DMS114 treated with DMSO at 0.1 percent for 48 hours (cell line): ENCODE results near the gene UGGT2.

ENCODE experiments used
- DNase-seq: peaks from one replicate; lab custom pipeline; 2025; ENCODE audit not compliant: unreplicated experiment; lab: John Stamatoyannopoulos, UW

Gene UGGT2, protein sequence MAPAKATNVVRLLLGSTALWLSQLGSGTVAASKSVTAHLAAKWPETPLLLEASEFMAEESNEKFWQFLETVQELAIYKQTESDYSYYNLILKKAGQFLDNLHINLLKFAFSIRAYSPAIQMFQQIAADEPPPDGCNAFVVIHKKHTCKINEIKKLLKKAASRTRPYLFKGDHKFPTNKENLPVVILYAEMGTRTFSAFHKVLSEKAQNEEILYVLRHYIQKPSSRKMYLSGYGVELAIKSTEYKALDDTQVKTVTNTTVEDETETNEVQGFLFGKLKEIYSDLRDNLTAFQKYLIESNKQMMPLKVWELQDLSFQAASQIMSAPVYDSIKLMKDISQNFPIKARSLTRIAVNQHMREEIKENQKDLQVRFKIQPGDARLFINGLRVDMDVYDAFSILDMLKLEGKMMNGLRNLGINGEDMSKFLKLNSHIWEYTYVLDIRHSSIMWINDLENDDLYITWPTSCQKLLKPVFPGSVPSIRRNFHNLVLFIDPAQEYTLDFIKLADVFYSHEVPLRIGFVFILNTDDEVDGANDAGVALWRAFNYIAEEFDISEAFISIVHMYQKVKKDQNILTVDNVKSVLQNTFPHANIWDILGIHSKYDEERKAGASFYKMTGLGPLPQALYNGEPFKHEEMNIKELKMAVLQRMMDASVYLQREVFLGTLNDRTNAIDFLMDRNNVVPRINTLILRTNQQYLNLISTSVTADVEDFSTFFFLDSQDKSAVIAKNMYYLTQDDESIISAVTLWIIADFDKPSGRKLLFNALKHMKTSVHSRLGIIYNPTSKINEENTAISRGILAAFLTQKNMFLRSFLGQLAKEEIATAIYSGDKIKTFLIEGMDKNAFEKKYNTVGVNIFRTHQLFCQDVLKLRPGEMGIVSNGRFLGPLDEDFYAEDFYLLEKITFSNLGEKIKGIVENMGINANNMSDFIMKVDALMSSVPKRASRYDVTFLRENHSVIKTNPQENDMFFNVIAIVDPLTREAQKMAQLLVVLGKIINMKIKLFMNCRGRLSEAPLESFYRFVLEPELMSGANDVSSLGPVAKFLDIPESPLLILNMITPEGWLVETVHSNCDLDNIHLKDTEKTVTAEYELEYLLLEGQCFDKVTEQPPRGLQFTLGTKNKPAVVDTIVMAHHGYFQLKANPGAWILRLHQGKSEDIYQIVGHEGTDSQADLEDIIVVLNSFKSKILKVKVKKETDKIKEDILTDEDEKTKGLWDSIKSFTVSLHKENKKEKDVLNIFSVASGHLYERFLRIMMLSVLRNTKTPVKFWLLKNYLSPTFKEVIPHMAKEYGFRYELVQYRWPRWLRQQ (N-terminal part only)

GRCh38 chr13:96053003-96053703 is at the start of gene UGGT2:
Gene UGGT2, minus strand, starts transcription at chr13:96053401. Its CDS starts 89 bp downstream, at chr13:96053312.
- peak; percentile 64 for DNase-seq

- DNase-seq = no peak
These were observed 47.4 kb upstream of the UGGT2 start for GRCh38 chr13:96100457-96101220.

DNA sequence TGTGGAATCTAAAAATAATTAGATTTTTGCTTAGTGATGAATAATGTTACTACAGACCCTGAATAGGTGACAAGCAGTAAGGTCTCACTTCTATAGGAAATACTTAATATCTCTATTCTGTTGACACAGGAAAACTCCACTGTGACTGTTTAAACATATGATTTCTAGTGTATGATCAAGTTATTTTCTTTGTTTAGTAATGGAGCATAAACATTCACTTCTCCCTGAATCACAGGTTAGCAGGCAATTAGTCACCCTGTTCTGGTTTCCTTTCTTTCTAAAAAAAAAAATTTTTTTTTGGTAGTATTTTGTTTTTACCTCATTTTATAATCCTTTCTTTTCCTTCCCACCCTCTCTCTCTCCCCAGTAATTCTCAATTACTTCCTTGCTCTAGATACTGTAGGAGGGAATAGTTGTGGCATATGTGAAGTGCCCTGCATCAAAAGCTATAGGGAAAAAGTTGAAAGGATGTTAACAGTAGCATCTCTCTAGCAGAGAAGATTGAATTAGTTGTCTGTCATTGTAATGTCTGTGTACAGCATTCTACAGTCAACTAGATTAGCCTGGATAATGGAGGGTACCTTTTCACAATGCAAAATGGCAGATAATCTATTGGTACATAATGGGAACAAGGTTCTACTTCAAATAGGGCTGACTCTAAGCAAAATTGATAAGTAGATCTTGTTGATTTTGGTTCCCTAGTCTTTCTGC is 40.2 kb upstream of the UGGT2 start:
- DNase-seq = no peak

- no peak for DNase-seq
These were observed 38.2 kb upstream of the UGGT2 start for GRCh38 chr13:96091164-96092117.

DNA sequence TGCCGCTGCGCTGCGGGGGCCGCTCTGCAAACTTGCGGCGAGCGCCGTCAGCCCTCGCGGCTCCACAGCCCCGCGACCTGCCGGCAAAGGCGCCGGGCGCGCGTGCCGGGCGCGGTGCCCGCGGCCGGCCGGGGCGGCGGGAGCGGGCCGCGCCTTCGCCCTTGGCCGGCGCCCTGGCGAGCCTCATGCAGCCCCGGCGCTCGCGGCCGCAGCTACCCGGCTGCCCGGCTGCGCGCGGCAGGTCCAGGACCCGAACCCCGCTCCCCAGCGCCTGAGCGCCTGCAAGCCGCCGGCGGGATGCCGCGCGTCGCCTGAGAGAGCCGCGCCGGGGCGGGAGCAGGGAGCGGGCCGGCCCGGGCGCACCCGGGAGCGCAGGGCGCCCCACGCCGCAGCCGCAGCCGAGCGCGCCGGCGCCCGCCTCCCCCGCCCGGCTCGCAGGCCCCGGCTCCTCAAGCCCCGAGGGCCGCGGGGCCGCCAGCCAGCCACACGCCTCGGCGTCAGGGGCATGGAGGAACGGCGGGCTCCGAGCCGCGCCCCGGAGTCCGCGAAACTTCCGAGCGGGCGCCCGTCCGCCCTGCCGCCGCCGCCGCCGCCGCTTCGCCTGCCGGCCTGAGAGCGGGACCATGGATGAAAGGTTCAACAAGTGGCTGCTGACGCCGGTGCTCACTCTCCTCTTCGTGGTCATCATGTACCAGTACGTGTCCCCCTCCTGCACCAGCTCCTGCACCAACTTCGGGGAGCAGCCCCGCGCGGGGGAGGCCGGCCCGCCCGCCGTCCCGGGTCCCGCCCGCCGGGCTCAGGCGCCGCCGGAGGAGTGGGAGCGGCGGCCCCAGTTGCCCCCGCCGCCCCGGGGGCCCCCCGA is 37.3 kb upstream of the UGGT2 start:
- DNase-seq = no peak

- no peak for DNase-seq
These were observed 36.6 kb upstream of the UGGT2 start, which contains the start of gene HS6ST3 for GRCh38 chr13:96089749-96090239. Gene HS6ST3, plus strand, starts transcription at chr13:96090107.

GRCh38 chr13:96089139-96089538 is 35.9 kb upstream of the UGGT2 start:
- DNase-seq = no peak

DNA sequence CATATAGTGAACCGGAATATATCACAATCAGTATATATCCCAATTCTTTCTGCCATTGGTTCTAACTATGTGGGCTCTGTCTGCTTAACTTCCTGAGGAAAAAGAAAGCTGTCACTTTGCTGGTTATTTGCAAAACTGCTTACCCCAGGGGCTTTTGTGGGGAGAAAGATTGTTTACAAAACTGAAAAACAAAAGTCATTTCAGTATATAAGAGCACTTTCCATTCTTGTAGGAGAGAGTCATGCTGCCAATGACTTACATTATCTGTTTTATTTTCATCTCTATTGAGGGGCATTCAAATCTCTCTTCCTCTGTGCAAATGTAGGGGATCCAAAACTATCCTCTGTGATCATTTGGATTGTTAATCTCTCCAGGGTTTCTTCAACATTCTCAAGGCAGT is 33.5 kb upstream of the UGGT2 start:
- DNase-seq = no peak

- no peak for DNase-seq
These were observed 29.4 kb upstream of the UGGT2 start for GRCh38 chr13:96082640-96083039.

- DNase-seq = no peak
These were observed 28.7 kb upstream of the UGGT2 start for GRCh38 chr13:96081888-96082287.

- DNase-seq = no peak
These were observed 27.5 kb upstream of the UGGT2 start for GRCh38 chr13:96080676-96081075.

- no peak for DNase-seq
These were observed 22.8 kb upstream of the UGGT2 start for GRCh38 chr13:96075953-96076543.

DNA sequence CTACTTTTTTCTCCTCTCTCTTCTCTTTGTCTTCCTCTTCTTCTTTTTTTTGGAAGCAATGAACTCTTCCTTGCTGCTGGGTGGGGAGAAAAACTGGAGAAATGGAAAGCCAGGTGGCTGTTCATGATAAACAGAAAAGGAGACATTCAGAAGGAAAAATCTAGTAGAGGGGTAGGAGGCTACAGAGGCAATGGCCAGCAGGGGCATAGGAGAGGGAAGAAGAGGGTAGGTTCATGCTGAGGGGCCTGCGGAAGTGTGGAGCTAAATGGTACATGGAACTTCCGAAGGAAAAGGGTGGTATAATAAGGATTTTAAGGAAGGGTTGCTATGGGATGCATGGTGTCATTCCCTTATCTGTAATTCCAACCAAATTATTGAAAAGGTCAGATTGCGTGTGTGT is 19.2 kb upstream of the UGGT2 start:
- DNase-seq = no peak

- DNase-seq = no peak
These were observed 18.3 kb upstream of the UGGT2 start for GRCh38 chr13:96071504-96071903.

DNA sequence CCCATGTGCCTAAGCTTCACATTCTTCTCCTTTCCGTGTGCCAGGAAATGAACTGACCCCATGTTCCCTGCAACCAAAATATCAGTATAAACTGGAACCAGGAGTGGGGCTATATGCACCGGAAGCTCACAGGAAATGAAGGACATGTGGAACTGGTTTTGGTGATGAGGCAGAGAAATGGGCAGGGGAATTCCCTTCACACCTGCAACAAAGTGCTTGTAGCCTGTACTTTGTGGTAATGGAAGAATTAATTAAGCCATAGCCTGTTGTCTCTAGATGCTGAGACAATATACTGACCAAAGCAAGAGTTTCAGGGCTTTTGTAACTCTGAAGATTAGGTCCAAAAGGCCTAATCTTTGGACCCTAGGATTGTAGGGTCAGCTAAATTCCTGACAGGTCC is 15.5 kb upstream of the UGGT2 start:
- no peak for DNase-seq

GRCh38 chr13:96065849-96066248 is 12.6 kb upstream of the UGGT2 start:
- DNase-seq = no peak

DNA sequence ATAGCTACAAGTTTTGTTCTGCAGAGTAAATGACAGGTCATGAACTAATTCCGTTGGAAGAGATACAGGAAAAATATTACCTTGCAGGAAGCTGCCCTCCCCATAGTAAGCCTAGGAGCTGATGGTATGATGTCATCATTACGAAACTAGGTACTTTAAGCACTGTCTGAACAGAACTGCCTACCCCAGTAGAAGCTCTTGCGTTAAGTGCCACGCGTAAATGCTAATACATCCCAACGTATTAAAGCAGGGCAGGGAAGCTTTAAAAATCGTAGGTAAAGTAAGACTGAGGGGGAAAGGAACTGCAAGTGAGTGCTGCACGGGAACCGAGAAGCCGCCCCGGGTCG is 572 bp downstream of the UGGT2 start:
- DNase-seq = peak; percentile 21
